Measurements from ENCODE around the gene AOPEP.

AOPEP gene

DNA sequence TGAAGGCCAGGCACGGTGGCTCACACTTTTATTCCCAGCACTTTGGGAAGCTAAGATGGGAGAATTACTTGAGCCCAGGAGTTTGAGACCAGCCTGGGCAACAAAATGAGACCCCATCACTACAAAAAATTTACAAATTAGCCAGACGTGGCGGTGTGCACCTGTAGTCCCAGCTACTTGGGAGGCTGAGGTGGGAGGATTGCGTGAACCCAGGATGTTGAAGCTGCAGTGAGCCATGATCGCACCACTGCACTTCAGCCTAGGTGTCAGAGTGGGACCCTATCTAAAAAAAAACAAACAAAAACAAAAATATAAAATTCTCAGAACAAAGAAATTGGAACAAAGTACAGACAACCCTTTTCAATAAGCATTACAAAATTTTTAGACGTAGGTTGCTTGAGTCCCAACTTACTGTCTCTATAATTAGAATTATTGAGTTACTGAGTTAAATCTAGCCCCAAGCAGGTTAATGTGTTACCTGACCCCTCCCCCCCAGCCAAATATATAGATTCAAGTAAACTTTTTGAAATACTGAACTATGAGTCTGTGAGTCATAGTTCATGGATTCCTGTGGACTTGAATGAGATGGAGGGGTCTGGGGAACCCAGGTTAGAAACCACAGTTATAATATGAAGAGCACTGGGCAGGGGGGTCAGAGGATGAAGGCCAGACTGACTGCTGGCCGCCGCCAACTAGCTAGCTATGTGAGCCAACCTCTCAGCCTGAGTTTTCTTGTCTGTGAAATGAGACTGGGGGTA lies 173.1 kb downstream of the AOPEP start:
- no peak overlapping the region for H3K27ac ChIP-seq

DNA sequence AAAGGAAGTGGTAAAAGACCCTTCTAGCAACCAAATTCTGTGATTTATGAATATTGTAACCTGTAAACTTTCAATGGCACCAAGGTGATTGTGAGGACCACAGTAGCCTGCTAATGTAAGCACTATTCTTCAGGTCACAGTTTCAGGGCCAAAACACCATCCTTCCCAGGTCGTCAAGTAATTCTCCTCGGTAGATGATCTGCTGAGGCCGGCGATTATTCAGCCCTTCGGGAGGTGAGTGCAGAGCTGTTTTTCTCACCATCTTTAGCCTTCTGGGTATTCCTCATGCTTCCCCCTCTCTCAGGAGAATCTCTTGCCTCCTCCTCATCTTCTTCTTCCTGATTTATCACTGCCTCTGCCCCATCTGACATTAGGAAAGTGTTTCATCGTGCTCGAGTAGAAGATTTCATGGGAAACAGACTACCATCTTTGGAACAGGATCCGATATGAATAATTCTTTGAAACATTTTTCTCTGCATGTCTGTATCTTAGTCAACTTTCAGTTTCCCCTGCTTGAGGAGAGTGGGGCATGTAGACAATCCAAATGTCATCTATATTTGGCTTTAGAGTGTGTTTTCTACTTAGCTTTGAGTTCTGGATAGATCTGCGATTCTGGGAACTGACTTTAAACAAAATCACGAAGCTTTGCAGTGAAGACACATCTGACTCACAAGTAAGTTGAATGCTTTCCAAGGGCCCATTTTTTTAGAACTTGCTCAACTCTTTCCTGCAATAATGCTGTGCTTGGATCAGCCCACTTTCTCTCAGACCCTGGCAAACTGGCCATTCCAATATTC lies 173.9 kb downstream of the AOPEP start:
- TF ChIP-seq, protein P1, sequence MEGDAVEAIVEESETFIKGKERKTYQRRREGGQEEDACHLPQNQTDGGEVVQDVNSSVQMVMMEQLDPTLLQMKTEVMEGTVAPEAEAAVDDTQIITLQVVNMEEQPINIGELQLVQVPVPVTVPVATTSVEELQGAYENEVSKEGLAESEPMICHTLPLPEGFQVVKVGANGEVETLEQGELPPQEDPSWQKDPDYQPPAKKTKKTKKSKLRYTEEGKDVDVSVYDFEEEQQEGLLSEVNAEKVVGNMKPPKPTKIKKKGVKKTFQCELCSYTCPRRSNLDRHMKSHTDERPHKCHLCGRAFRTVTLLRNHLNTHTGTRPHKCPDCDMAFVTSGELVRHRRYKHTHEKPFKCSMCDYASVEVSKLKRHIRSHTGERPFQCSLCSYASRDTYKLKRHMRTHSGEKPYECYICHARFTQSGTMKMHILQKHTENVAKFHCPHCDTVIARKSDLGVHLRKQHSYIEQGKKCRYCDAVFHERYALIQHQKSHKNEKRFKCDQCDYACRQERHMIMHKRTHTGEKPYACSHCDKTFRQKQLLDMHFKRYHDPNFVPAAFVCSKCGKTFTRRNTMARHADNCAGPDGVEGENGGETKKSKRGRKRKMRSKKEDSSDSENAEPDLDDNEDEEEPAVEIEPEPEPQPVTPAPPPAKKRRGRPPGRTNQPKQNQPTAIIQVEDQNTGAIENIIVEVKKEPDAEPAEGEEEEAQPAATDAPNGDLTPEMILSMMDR (conservative IDR thresholded peaks at IDR 0.05): no peak
- H3K27ac ChIP-seq: no peak overlapping the region

More for the DNA sequence above, 173.1 kb downstream of the AOPEP start:
- TF ChIP-seq, protein P1 (conservative IDR thresholded peaks at IDR 0.05): no peak

- TF ChIP-seq, protein P1 (conservative IDR thresholded peaks at IDR 0.05): no peak
- no peak overlapping the region for H3K27ac ChIP-seq
Measured at GRCh38 chr9:94901019-94901363, 174.5 kb downstream of the AOPEP start.

GRCh38 chr9:94903961-94904421 lies 177.5 kb downstream of the AOPEP start:
- no peak overlapping the region for H3K27ac ChIP-seq
- TF ChIP-seq, protein P1 (conservative IDR thresholded peaks at IDR 0.05): no peak

DNA sequence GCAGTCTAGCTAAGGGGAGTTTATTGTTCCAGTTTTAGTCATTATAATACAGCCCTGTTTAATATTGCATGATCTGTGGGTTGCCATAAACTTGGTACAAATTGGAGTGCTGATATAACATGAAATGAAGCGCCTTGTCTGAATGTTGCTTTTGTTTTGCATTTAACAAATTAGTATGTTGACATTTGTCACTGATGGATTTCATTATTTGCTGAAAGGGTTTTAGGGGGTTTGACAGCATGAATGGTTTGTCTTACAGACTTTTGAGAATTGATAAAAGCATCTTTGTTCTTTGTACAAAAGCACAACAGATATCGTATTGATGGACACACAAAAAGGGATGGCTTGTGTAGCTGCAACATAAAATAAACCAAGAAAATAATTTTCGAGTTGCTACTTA lies 178.3 kb downstream of the AOPEP start:
- no peak overlapping the region for H3K27ac ChIP-seq
- TF ChIP-seq, protein P1 (conservative IDR thresholded peaks at IDR 0.05): no peak

DNA sequence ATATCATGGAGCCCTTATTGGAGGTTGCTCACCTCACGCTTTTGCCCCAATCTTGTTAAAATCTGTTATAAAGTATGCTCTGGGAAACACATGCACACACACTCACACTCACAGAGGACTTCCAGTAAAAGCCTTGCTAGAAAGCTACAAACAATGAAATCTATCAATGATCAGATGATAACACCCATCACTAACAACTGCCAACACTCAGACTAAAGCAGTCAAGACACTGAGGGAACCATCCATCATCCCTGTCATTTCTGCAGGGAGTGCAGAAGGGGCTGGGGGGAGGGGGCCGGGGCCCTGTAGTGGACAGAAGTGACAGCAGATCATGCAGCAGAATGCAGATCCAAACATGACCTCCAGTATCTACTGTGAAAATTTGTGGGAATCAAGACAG lies 179.1 kb downstream of the AOPEP start:
- TF ChIP-seq, protein P1 (conservative IDR thresholded peaks at IDR 0.05): no peak
- H3K27ac ChIP-seq: no peak overlapping the region

- no peak overlapping the region for H3K27ac ChIP-seq
- TF ChIP-seq, protein P1 (conservative IDR thresholded peaks at IDR 0.05): no peak
Measured at GRCh38 chr9:94906181-94906580, 179.7 kb downstream of the AOPEP start.
